ENCODE data around the gene RAPGEF2. TPM values are rescaled to one million over a fixed set of nuclear protein-coding genes. Genes with fewer than 3 reads are reported as not detected.
A peak's percentile ranks its signal among the peaks of the same experiment; 100 is the strongest.

Gene RAPGEF2
- total and polyA plus RNA-seq, 2 experiments from 2014 or later = 10.2 to 63.1 TPM

GRCh38 chr4:159150396-159150795 is 47.5 kb downstream of the RAPGEF2 start:
- peaks cover 98% of the 10 kb centered on the region for H3K79me2 ChIP-seq (replicated peaks; ENCODE audit: insufficient read depth)

More at GRCh38 chr4:159150396-159150795, 47.5 kb downstream of the RAPGEF2 start:
- H4K20me1 ChIP-seq (replicated peaks; ENCODE audit: insufficient read depth) = no peaks in the 10 kb centered on the region; the same call in 1 of the 2 replicates
- Mint-ChIP-seq H3K4me1 (peaks cover 47% of the 10 kb centered on the region), H3K36me3 (ENCODE audit: low read depth) (no peaks in the 10 kb centered on the region), H3K9me3 (no peaks in the 10 kb centered on the region), H3K27ac (peak overlapping the region; percentile 58; the same call in 1 of the 2 replicates), H3K27me3 (ENCODE audit: insufficient read depth, low read depth, poor library complexity) (peaks cover 2% of the 10 kb centered on the region), H3K4me3 (no peak overlapping the region)
- peaks cover 26% of the 10 kb centered on the region for H3K4me1 ChIP-seq (ENCODE audit: insufficient read depth)
- peak overlapping the region; percentile 63; the same call in 1 of the 2 replicates for H3K27ac ChIP-seq (ENCODE audit: low read depth)
- no peak overlapping the region for H2AFZ ChIP-seq
- H3K4me3 ChIP-seq = no peak overlapping the region
- TF ChIP-seq EZH2 (IDR thresholded peaks at IDR 0.05; ENCODE audit: low read depth, unreplicated experiment) = no peak
- no peak for TF ChIP-seq EZH2phosphoT487 (IDR thresholded peaks at IDR 0.05; ENCODE audit: unreplicated experiment)
- no peak for TF ChIP-seq ZNF114 (CRISPR knock-in tag; IDR thresholded peaks at IDR 0.05)
- TF ChIP-seq, protein P1, sequence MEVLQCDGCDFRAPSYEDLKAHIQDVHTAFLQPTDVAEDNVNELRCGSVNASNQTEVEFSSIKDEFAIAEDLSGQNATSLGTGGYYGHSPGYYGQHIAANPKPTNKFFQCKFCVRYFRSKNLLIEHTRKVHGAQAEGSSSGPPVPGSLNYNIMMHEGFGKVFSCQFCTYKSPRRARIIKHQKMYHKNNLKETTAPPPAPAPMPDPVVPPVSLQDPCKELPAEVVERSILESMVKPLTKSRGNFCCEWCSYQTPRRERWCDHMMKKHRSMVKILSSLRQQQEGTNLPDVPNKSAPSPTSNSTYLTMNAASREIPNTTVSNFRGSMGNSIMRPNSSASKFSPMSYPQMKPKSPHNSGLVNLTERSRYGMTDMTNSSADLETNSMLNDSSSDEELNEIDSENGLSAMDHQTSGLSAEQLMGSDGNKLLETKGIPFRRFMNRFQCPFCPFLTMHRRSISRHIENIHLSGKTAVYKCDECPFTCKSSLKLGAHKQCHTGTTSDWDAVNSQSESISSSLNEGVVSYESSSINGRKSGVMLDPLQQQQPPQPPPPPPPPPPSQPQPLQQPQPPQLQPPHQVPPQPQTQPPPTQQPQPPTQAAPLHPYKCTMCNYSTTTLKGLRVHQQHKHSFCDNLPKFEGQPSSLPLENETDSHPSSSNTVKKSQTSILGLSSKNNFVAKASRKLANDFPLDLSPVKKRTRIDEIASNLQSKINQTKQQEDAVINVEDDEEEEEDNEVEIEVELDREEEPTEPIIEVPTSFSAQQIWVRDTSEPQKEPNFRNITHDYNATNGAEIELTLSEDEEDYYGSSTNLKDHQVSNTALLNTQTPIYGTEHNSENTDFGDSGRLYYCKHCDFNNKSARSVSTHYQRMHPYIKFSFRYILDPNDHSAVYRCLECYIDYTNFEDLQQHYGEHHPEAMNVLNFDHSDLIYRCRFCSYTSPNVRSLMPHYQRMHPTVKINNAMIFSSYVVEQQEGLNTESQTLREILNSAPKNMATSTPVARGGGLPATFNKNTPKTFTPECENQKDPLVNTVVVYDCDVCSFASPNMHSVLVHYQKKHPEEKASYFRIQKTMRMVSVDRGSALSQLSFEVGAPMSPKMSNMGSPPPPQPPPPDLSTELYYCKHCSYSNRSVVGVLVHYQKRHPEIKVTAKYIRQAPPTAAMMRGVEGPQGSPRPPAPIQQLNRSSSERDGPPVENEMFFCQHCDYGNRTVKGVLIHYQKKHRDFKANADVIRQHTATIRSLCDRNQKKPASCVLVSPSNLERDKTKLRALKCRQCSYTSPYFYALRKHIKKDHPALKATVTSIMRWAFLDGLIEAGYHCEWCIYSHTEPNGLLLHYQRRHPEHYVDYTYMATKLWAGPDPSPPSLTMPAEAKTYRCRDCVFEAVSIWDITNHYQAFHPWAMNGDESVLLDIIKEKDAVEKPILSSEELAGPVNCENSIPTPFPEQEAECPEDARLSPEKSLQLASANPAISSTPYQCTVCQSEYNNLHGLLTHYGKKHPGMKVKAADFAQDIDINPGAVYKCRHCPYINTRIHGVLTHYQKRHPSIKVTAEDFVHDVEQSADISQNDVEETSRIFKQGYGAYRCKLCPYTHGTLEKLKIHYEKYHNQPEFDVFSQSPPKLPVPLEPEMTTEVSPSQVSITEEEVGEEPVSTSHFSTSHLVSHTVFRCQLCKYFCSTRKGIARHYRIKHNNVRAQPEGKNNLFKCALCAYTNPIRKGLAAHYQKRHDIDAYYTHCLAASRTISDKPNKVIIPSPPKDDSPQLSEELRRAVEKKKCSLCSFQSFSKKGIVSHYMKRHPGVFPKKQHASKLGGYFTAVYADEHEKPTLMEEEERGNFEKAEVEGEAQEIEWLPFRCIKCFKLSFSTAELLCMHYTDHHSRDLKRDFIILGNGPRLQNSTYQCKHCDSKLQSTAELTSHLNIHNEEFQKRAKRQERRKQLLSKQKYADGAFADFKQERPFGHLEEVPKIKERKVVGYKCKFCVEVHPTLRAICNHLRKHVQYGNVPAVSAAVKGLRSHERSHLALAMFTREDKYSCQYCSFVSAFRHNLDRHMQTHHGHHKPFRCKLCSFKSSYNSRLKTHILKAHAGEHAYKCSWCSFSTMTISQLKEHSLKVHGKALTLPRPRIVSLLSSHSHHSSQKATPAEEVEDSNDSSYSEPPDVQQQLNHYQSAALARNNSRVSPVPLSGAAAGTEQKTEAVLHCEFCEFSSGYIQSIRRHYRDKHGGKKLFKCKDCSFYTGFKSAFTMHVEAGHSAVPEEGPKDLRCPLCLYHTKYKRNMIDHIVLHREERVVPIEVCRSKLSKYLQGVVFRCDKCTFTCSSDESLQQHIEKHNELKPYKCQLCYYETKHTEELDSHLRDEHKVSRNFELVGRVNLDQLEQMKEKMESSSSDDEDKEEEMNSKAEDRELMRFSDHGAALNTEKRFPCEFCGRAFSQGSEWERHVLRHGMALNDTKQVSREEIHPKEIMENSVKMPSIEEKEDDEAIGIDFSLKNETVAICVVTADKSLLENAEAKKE (CRISPR knock-in tag; IDR thresholded peaks at IDR 0.05) = no peak
- no peak for TF ChIP-seq POLR2AphosphoS5 (IDR thresholded peaks at IDR 0.05; ENCODE audit: low read depth)
- TF ChIP-seq NANOG (IDR thresholded peaks at IDR 0.05; ENCODE audit: borderline replicate concordance) = no peak
- no peak for TF ChIP-seq ZNF331 (CRISPR knock-in tag; IDR thresholded peaks at IDR 0.05; ENCODE audit: low read depth)
- no peak for TF ChIP-seq CTCF (conservative IDR thresholded peaks at IDR 0.05; ENCODE audit: low read depth in 2 of 2)
- no peak for TF ChIP-seq CREB1 (CRISPR knock-in tag; IDR thresholded peaks at IDR 0.05; ENCODE audit: low read depth)
- TF ChIP-seq JUNB (IDR thresholded peaks at IDR 0.05; ENCODE audit: unreplicated experiment) = no peak
- TF ChIP-seq, protein P2, sequence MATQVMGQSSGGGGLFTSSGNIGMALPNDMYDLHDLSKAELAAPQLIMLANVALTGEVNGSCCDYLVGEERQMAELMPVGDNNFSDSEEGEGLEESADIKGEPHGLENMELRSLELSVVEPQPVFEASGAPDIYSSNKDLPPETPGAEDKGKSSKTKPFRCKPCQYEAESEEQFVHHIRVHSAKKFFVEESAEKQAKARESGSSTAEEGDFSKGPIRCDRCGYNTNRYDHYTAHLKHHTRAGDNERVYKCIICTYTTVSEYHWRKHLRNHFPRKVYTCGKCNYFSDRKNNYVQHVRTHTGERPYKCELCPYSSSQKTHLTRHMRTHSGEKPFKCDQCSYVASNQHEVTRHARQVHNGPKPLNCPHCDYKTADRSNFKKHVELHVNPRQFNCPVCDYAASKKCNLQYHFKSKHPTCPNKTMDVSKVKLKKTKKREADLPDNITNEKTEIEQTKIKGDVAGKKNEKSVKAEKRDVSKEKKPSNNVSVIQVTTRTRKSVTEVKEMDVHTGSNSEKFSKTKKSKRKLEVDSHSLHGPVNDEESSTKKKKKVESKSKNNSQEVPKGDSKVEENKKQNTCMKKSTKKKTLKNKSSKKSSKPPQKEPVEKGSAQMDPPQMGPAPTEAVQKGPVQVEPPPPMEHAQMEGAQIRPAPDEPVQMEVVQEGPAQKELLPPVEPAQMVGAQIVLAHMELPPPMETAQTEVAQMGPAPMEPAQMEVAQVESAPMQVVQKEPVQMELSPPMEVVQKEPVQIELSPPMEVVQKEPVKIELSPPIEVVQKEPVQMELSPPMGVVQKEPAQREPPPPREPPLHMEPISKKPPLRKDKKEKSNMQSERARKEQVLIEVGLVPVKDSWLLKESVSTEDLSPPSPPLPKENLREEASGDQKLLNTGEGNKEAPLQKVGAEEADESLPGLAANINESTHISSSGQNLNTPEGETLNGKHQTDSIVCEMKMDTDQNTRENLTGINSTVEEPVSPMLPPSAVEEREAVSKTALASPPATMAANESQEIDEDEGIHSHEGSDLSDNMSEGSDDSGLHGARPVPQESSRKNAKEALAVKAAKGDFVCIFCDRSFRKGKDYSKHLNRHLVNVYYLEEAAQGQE (IDR thresholded peaks at IDR 0.05; ENCODE audit: unreplicated experiment) = no peak
- no peak for DNase-seq (ENCODE audit: low spot score)
- no peaks in the 10 kb centered on the region for H3K36me3 ChIP-seq (ENCODE audit: insufficient read depth)
- H3K9me2 ChIP-seq (ENCODE audit: insufficient read depth) = no peaks in the 10 kb centered on the region
- H3F3A ChIP-seq (replicated peaks; ENCODE audit: low read depth) = no peaks in the 10 kb centered on the region
- H3K27me3 ChIP-seq (ENCODE audit: insufficient read depth) = no peaks in the 10 kb centered on the region
- ATAC-seq = no peak
- no peak overlapping the region for H3K4me2 ChIP-seq
